Breast epithelium (tissue), 3 donors: ENCODE measurements around the gene OSTM1.

Experiments used
- POLR2A ChIP-seq: fragments of 450-650 bp; IDR thresholded peaks from one replicate; pipeline ENCODE4 v1.6.1; 2016; ENCODE audit warnings: antibody characterized with exemption, mild to moderate bottlenecking, moderate library complexity
- POLR2AphosphoS5 ChIP-seq, 3 donors: sonication (generic); formaldehyde crosslinking; IDR thresholded peaks; one replicate each; pipeline ENCODE4 v1.6.1; 2017; ENCODE audit warnings: antibody characterized with exemption in 3 of 3
- TF ChIP-seq, protein P1 (sequence below), 3 donors: fragments of 450-650 bp; IDR thresholded peaks; one replicate each; pipeline ENCODE4 v1.5.1; 2016 to 2017; ENCODE audit warnings: antibody characterized with exemption in 3 of 3, mild to moderate bottlenecking in 3 of 3, moderate library complexity in 3 of 3

GRCh38 chr6:108113557-108114519, 39.3 kb upstream of the OSTM1 start:
- TF ChIP-seq, protein P1, sequence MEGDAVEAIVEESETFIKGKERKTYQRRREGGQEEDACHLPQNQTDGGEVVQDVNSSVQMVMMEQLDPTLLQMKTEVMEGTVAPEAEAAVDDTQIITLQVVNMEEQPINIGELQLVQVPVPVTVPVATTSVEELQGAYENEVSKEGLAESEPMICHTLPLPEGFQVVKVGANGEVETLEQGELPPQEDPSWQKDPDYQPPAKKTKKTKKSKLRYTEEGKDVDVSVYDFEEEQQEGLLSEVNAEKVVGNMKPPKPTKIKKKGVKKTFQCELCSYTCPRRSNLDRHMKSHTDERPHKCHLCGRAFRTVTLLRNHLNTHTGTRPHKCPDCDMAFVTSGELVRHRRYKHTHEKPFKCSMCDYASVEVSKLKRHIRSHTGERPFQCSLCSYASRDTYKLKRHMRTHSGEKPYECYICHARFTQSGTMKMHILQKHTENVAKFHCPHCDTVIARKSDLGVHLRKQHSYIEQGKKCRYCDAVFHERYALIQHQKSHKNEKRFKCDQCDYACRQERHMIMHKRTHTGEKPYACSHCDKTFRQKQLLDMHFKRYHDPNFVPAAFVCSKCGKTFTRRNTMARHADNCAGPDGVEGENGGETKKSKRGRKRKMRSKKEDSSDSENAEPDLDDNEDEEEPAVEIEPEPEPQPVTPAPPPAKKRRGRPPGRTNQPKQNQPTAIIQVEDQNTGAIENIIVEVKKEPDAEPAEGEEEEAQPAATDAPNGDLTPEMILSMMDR (IDR thresholded peaks at IDR 0.05), result peak; percentile 49 to 63 (median 58)
- TF ChIP-seq POLR2AphosphoS5 (IDR thresholded peaks at IDR 0.05) (no peak), POLR2A (no peak)
